T-helper 2 cell treated with Interferon-gamma antibody and Interleukin-4, amounts not matched to agents 5 μg/mL and 100 μg/mL, for 36 hours (primary cell): ENCODE data around the gene CFAP410.
"Not testable (repeated sequence)": the region's sequence is repeated elsewhere in the genome, so short reads cannot be mapped to it uniquely, and the experiment has no call there.

Source experiments
- DNase-seq: peaks from one replicate; pipeline ENCODE4 v3.0.0; 2021; ENCODE audit warnings: low spot score
- H3K27ac Mint-ChIP-seq: one replicate; pipeline ENCODE4 v1.8.0; 2021; ENCODE audit warnings: mild to moderate bottlenecking, mixed read lengths
- H3K27me3 Mint-ChIP-seq: one replicate; pipeline ENCODE4 v1.8.0; 2021; ENCODE audit warnings: low read depth, mixed read lengths
- H3K36me3 Mint-ChIP-seq: one replicate; pipeline ENCODE4 v1.8.0; 2021; ENCODE audit warnings: low read depth, mixed read lengths
- H3K4me1 Mint-ChIP-seq: one replicate; pipeline ENCODE4 v1.8.0; 2021; ENCODE audit warnings: low read depth, mixed read lengths
- H3K4me3 Mint-ChIP-seq: one replicate; pipeline ENCODE4 v1.8.0; 2022; ENCODE audit warnings: mild to moderate bottlenecking, moderate library complexity, mixed read lengths
- H3K9me3 Mint-ChIP-seq: one replicate; pipeline ENCODE4 v1.8.0; 2021; ENCODE audit warnings: mixed read lengths

CFAP410 gene

DNA sequence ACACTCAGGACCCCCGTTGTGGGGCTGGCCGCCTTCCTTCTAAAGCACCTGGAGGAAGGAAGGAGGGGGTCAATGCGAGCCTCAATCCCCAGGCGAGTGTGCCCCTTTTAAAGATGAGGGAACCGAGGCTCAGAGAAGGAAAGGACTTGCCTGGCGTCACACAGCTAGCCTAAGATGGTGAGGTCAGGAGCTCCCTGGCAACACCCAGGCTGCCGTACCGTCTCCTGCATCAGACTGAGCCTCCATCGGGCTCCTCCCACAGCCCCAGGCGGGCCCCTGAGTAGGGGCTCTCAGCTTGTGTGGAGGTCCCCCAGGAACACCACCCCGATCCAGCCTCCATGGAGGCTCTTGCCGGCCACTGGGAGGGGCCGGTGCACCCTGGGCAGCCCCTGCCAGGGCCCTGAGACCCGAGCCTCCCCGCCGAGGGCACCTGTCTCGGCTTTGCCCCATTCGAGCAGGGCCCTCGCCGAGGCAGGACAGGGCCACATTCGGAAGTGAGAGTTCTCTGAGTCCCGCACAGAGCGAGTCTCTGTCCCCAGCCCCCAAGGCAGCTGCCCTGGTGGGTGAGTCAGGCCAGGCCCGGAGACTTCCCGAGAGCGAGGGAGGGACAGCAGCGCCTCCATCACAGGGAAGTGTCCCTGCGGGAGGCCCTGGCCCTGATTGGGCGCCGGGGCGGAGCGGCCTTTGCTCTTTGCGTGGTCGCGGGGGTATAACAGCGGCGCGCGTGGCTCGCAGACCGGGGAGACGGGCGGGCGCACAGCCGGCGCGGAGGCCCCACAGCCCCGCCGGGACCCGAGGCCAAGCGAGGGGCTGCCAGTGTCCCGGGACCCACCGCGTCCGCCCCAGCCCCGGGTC lies 53.8 kb downstream of the CFAP410 start, which contains the start of gene AIRE:
Gene AIRE (plus strand): TSS at position 739 of the 855 bp plus-strand sequence. CDS start 131 bp downstream, outside the sequence.
- Mint-ChIP-seq H3K4me3 (no peak within 1 kb of the TSS), H3K27ac (no peak within 1 kb of the TSS), H3K27me3 (no peaks in the 10 kb centered on the region), H3K4me1 (peaks cover 3% of the 10 kb centered on the region), H3K9me3 (no peaks in the 10 kb centered on the region), H3K36me3 (no peaks in the 10 kb centered on the region)
- no peak for DNase-seq

DNA sequence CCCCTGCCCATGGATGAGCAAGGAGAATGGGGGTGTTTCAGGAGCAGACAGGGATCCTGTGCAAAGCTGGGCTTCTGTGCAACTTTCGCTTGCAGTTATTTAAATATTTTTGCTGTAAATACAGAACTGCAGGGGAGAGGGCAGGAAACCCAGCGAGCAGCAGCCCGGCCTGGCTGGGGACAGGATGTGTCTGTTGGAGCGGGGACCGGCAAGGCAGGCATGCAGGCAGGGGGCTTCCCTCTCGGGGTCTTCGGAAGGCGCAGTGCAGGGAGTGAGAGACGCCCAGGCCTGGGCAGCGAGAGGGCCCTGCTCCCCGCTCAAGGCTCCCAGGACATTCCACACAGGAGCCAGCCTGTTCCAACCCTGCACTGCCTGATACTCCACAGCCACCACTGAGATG lies 55.2 kb downstream of the CFAP410 start:
- Mint-ChIP-seq H3K27me3 (no peaks in the 10 kb centered on the region), H3K9me3 (no peaks in the 10 kb centered on the region), H3K36me3 (no peaks in the 10 kb centered on the region), H3K27ac (no peak overlapping the region), H3K4me3 (no peak overlapping the region), H3K4me1 (peaks cover 3% of the 10 kb centered on the region)
- no peak for DNase-seq

GRCh38 chr21:44283211-44283785 lies 55.9 kb downstream of the CFAP410 start:
- not testable (repeated sequence) for H3K4me1 Mint-ChIP-seq, H3K27ac Mint-ChIP-seq, H3K9me3 Mint-ChIP-seq, H3K27me3 Mint-ChIP-seq, H3K36me3 Mint-ChIP-seq, H3K4me3 Mint-ChIP-seq, DNase-seq

GRCh38 chr21:44282370-44282769 lies 56.8 kb downstream of the CFAP410 start:
- H3K36me3 Mint-ChIP-seq: no peaks in the 10 kb centered on the region
- H3K4me3 Mint-ChIP-seq: no peak overlapping the region
- no peaks in the 10 kb centered on the region for H3K27me3 Mint-ChIP-seq
- DNase-seq: no peak
- no peak overlapping the region for H3K27ac Mint-ChIP-seq
- H3K9me3 Mint-ChIP-seq: no peaks in the 10 kb centered on the region
- H3K4me1 Mint-ChIP-seq: no peaks in the 10 kb centered on the region

DNA sequence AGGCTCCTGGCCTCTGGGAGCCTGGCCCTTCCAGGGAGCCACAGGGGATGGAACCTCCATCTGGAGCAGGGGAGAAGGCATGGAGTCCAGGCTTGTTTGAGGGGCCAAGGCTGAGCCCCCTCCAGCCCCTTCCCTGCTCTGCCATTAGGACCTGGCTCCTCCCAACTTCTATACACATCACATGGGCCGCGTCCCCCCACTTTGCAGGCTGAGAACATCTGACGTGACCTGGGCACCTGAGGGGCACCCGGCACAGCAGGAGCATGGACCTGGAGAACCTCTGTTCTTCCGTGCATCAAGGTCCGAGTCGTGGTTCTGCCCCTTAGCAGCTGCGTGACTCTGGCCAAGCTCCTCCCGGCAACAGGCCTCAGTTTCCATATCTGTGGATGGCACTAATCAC lies 57.4 kb downstream of the CFAP410 start:
- no peak overlapping the region for H3K27ac Mint-ChIP-seq
- no peaks in the 10 kb centered on the region for H3K36me3 Mint-ChIP-seq
- no peaks in the 10 kb centered on the region for H3K9me3 Mint-ChIP-seq
- H3K27me3 Mint-ChIP-seq: no peaks in the 10 kb centered on the region
- no peak overlapping the region for H3K4me3 Mint-ChIP-seq
- no peaks in the 10 kb centered on the region for H3K4me1 Mint-ChIP-seq
- DNase-seq: no peak

DNA sequence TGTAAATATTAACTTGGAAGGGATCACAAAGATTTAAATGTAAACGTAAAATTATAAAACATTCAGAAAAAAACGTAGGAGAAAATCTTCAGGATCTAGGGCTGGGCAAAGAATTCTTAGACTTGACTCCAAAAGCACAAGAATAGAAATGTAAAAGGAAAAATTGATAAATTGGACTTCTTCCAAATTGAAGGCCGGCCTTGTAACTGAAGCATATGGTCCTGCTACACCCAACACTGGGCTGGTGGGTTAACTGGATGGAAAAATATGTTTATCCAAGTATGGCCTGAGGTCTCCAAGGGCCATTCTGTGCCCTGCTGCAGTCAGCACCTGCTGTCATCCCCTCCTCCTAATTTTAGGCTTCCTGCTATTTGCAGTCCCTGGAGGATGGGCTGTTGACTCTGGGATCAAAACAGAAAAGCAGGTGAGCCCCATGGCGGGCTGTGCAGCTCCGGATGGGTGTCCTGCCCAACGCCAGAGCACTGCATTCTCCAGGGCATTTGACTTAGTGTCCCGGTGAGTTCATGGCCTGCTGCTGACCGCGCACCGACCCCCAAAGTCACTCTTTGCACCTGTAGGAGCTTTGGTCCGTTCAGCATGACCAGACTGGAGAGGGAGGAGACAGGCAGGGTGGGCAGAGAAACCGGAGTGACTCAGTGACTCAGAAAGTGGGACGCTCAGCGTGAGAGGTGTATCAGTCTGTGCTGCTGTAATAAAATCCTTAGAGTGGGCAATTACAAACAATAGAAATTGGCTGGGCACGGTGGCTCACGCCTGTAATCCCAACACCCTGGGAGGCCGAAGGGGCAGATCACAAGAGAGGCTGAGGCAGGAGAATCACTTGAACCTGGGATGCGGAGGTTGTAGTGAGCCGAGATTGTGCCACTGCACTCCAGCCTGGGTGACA lies 59.6 kb downstream of the CFAP410 start:
- no peaks in the 10 kb centered on the region for H3K36me3 Mint-ChIP-seq
- no peak overlapping the region for H3K4me3 Mint-ChIP-seq
- H3K27me3 Mint-ChIP-seq: peaks cover 9% of the 10 kb centered on the region
- DNase-seq: no peak
- H3K27ac Mint-ChIP-seq: no peak overlapping the region
- no peaks in the 10 kb centered on the region for H3K9me3 Mint-ChIP-seq
- H3K4me1 Mint-ChIP-seq: no peaks in the 10 kb centered on the region
